ENCODE data around the gene ANGPTL7. TPM values are rescaled to one million over a fixed set of nuclear protein-coding genes. Genes with fewer than 3 reads are reported as not detected.
"Not testable (repeated sequence)": the region's sequence is repeated elsewhere in the genome, so short reads cannot be mapped to it uniquely, and the experiment has no call there.

The ANGPTL7 gene
- total and polyA plus RNA-seq, 10 of the 15 experiments (the other 5 are each of a cell fraction or from before 2014, with no cell fraction given): 0.09 TPM; not detected in 9

GRCh38 chr1:11162752-11163151, 26.4 kb upstream of the ANGPTL7 start:
- SMC1A ChIA-PET (ENCODE audit: uncharacterized antibody, unreplicated experiment); H3K79me2 ChIP-seq (ENCODE audit: control insufficient read depth, insufficient read depth, low read length); ATAC-seq; H3K36me3 ChIP-seq (ENCODE audit: control insufficient read depth in 2 of 2, insufficient read depth in 2 of 2, low read length in 1 of 2); H3K27me3 ChIP-seq (replicated peaks in 1 of 2; ENCODE audit: control insufficient read depth in 2 of 2, insufficient read depth in 2 of 2, low read length in 1 of 2); RAD21 ChIA-PET (ENCODE audit: unreplicated experiment); H3K4me3 ChIP-seq; H4K20me1 ChIP-seq (ENCODE audit: control insufficient read depth, insufficient read depth); in situ Hi-C loops (cut with MboI); intact Hi-C loops (cut with micrococcal nuclease; ENCODE audit: unreplicated experiment); POLR2A ChIA-PET; FAIRE-seq; H3K9ac ChIP-seq (ENCODE audit: control insufficient read depth, insufficient read depth, low read length); H3K4me1 ChIP-seq (ENCODE audit: control insufficient read depth, insufficient read depth, low read length); BruUV-seq (replicated peaks); H2AFZ ChIP-seq (ENCODE audit: control insufficient read depth, low read depth, low read length); CTCF ChIA-PET; H3K4me2 ChIP-seq (ENCODE audit: control insufficient read depth, insufficient read depth); H3K9me3 ChIP-seq (replicated peaks; ENCODE audit: control insufficient read depth, insufficient read depth, low read length); H3K27ac ChIP-seq (ENCODE audit: control insufficient read depth, insufficient read depth); DNase-seq (ENCODE audit: low read depth, low spot score): not testable (repeated sequence)
- 97% methylated on average over 3 of the region's 4 CpGs for WGBS (ENCODE audit: insufficient coverage, insufficient replicate concordance, low lambda C conversion rate, missing lambda C conversion rate)

GRCh38 chr1:11166744-11167143, 22.4 kb upstream of the ANGPTL7 start:
- ATAC-seq; H3K4me1 ChIP-seq (ENCODE audit: control insufficient read depth, insufficient read depth, low read length); H2AFZ ChIP-seq (ENCODE audit: control insufficient read depth, low read depth, low read length); H4K20me1 ChIP-seq (ENCODE audit: control insufficient read depth, insufficient read depth); FAIRE-seq; H3K27ac ChIP-seq (ENCODE audit: control insufficient read depth, insufficient read depth); H3K9me3 ChIP-seq (replicated peaks; ENCODE audit: control insufficient read depth, insufficient read depth, low read length); CTCF ChIA-PET; H3K4me2 ChIP-seq (ENCODE audit: control insufficient read depth, insufficient read depth); intact Hi-C loops (cut with micrococcal nuclease; ENCODE audit: unreplicated experiment); H3K4me3 ChIP-seq; DNase-seq (ENCODE audit: low read depth, low spot score); H3K27me3 ChIP-seq (replicated peaks in 1 of 2; ENCODE audit: control insufficient read depth in 2 of 2, insufficient read depth in 2 of 2, low read length in 1 of 2); POLR2A ChIA-PET; H3K9ac ChIP-seq (ENCODE audit: control insufficient read depth, insufficient read depth, low read length); H3K36me3 ChIP-seq (ENCODE audit: control insufficient read depth in 2 of 2, insufficient read depth in 2 of 2, low read length in 1 of 2); BruUV-seq (replicated peaks); RAD21 ChIA-PET (ENCODE audit: unreplicated experiment); SMC1A ChIA-PET (ENCODE audit: uncharacterized antibody, unreplicated experiment); H3K79me2 ChIP-seq (ENCODE audit: control insufficient read depth, insufficient read depth, low read length); in situ Hi-C loops (cut with MboI): not testable (repeated sequence)
- WGBS (ENCODE audit: insufficient coverage, insufficient replicate concordance, low lambda C conversion rate, missing lambda C conversion rate): 99% methylated on average over 5 of the region's 5 CpGs

GRCh38 chr1:11168731-11169130, 20.4 kb upstream of the ANGPTL7 start:
- H3K4me1 ChIP-seq (ENCODE audit: control insufficient read depth, insufficient read depth, low read length): no peaks in the 10 kb centered on the region
- POLR2A ChIA-PET: no interaction called here
- 0 out of 4 replicates have a peak, but pooled peaks cover 0 to 2% of the 10 kb centered on the region in 2 experiments for H3K36me3 ChIP-seq (ENCODE audit: control insufficient read depth in 2 of 2, insufficient read depth in 2 of 2, low read length in 1 of 2)
- SMC1A ChIA-PET (ENCODE audit: uncharacterized antibody, unreplicated experiment): interaction anchor here (1.1 kb wide), 1 partner anchor 16 kb away, joined by 3 read pairs; no protein-coding TSS in a partner anchor
- 100% methylated on average over 1 of the region's 1 CpG for WGBS (ENCODE audit: insufficient coverage, insufficient replicate concordance, low lambda C conversion rate, missing lambda C conversion rate)
- H3K9me3 ChIP-seq (replicated peaks; ENCODE audit: control insufficient read depth, insufficient read depth, low read length): no peaks in the 10 kb centered on the region
- H3K27ac ChIP-seq (ENCODE audit: control insufficient read depth, insufficient read depth): no peak overlapping the region
- no TSS peak for BruUV-seq (replicated peaks)
- no peak overlapping the region for H3K4me3 ChIP-seq
- DNase-seq (ENCODE audit: low read depth, low spot score): no peak
- H3K27me3 ChIP-seq (replicated peaks in 1 of 2; ENCODE audit: control insufficient read depth in 2 of 2, insufficient read depth in 2 of 2, low read length in 1 of 2): no peaks in the 10 kb centered on the region
- H4K20me1 ChIP-seq (ENCODE audit: control insufficient read depth, insufficient read depth): no peaks in the 10 kb centered on the region
- FAIRE-seq: no peak
- H3K79me2 ChIP-seq (ENCODE audit: control insufficient read depth, insufficient read depth, low read length): no peaks in the 10 kb centered on the region
- RAD21 ChIA-PET (ENCODE audit: unreplicated experiment): no interaction called here
- CTCF ChIA-PET: no interaction called here
- in situ Hi-C loops (cut with MboI): no loop called here
- H3K9ac ChIP-seq (ENCODE audit: control insufficient read depth, insufficient read depth, low read length): no peak overlapping the region
- no peak overlapping the region for H2AFZ ChIP-seq (ENCODE audit: control insufficient read depth, low read depth, low read length)
- ATAC-seq: no peak
- intact Hi-C loops (cut with micrococcal nuclease; ENCODE audit: unreplicated experiment): no loop called here
- H3K4me2 ChIP-seq (ENCODE audit: control insufficient read depth, insufficient read depth): no peak overlapping the region
- TF ChIP-seq SIX5 (IDR thresholded peaks at IDR 0.05; ENCODE audit: low read depth, low read length, severe bottlenecking) (no peak), EZH2 (IDR thresholded peaks at IDR 0.05; ENCODE audit: borderline replicate concordance, control insufficient read depth, low read depth, low read length) (no peak), ZNF274 (IDR thresholded peaks at IDR 0.05; ENCODE audit: insufficient read depth, insufficient read length) (no peak), CBX3 (IDR thresholded peaks at IDR 0.05; ENCODE audit: borderline replicate concordance, low read depth) (no peak), JUNB (IDR thresholded peaks at IDR 0.05) (no peak), EED (IDR thresholded peaks at IDR 0.05; ENCODE audit: low read depth) (no peak), RFX5 (IDR thresholded peaks at IDR 0.05; ENCODE audit: low read depth, low read length) (no peak), ZNF217 (IDR thresholded peaks at IDR 0.05) (no peak), ATF7 (IDR thresholded peaks at IDR 0.05; ENCODE audit: low read depth) (no peak), FOXK2 (IDR thresholded peaks at IDR 0.05) (no peak), MEF2B (IDR thresholded peaks at IDR 0.05; ENCODE audit: partially characterized antibody, poor library complexity, severe bottlenecking) (no peak), CREB1 (IDR thresholded peaks at IDR 0.05; ENCODE audit: low read depth) (no peak), BACH1 (IDR thresholded peaks at IDR 0.05; ENCODE audit: borderline replicate concordance) (no peak), DPF2 (IDR thresholded peaks at IDR 0.05) (no peak), RAD51 (IDR thresholded peaks at IDR 0.05) (no peak)

Measured in GM12878 (cell line).